Adipocyte (in vitro differentiated cells): ENCODE data around the gene MGA.

ENCODE experiments used
- DNase-seq: peaks from one replicate; pipeline ENCODE4 v3.0.0-alpha.2; 2015; ENCODE audit warnings: low read depth
- H3K27me3 ChIP-seq: replicated peaks from 2 replicates; pipeline ENCODE4 v1.7.0; 2013; ENCODE audit warnings: mild to moderate bottlenecking, low read length, moderate library complexity; ENCODE audit not compliant: control insufficient read depth, insufficient read depth
- H3K36me3 ChIP-seq: 2 replicates; pipeline ENCODE4 v1.7.0; 2013; ENCODE audit warnings: low read length, mild to moderate bottlenecking, moderate library complexity; ENCODE audit not compliant: control insufficient read depth, insufficient read depth, severe bottlenecking
- H3K4me1 ChIP-seq: 2 replicates; pipeline ENCODE4 v1.7.0; 2013; ENCODE audit warnings: mild to moderate bottlenecking, low read length, moderate library complexity; ENCODE audit not compliant: control insufficient read depth, insufficient read depth
- H3K4me3 ChIP-seq: 2 replicates; pipeline ENCODE4 v1.7.0; 2013; ENCODE audit warnings: mild to moderate bottlenecking, low read length, moderate library complexity
- H3K9ac ChIP-seq: 2 replicates; pipeline ENCODE4 v1.7.0; 2013; ENCODE audit warnings: mild to moderate bottlenecking, low read length, moderate library complexity
- H3K9me3 ChIP-seq: 2 replicates; pipeline ENCODE4 v1.7.0; 2013; ENCODE audit warnings: mild to moderate bottlenecking, low read length, moderate library complexity; ENCODE audit not compliant: control insufficient read depth

Gene MGA

DNA sequence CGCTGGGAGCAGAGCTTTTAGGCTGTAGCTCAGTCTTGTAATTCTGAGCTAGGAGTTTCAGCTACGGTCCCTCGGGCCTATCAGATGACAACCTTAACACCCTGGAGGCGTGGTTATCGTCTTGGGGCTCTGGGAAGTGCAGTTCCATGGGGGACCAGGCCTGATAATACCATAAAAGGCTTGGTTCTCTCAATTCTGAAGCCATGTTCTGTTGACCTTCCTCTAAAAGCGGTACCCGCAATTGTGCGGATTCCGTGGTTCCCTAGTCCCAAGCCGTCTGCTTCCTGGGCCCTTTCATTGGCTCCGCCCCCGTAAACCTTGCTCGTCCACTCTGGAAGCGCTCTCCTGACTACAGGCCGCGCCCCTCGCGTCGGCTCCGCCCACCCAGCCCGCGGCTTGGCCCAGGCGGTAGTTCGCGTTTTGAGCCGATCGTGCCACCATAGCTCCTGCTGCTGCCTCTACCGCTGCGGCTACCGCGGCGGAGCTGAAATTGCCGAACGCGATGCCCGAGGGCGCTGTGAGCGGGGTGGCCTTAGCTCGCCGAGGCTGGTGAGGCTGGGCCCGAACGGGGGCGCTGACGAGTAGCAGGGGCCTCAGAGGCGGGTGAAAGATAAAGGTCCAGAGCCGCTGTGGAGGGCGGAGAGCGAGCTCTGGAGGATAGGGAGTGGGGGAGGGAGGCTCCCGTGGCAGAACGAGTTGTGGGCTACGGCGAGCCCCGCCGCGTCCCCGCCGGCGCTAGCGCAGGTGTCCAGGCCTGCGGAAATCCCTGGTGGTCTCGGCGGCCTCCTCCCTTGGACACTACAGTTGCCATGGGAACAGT is 114.1 kb downstream of the MGA start, which contains the start of gene MAPKBP1:
Gene MAPKBP1, plus strand, starts transcription at position 423 of the 820 bp plus-strand sequence. CDS start 792 bp downstream, outside the sequence.
- H3K27me3 ChIP-seq: no peaks in the 10 kb centered on the region

GRCh38 chr15:41774882-41775417 is 114.7 kb downstream of the MGA start:
- H3K9ac ChIP-seq: peak overlapping the region; percentile 93
- no peaks in the 10 kb centered on the region for H3K27me3 ChIP-seq
- peaks cover 58% of the 10 kb centered on the region for H3K4me1 ChIP-seq
- no peaks in the 10 kb centered on the region for H3K9me3 ChIP-seq
- H3K4me3 ChIP-seq: peak overlapping the region; percentile 95
- no peaks in the 10 kb centered on the region for H3K36me3 ChIP-seq
- DNase-seq: no peak

More for the DNA sequence above, 114.1 kb downstream of the MGA start, which contains the start of gene MAPKBP1:
- H3K4me3 ChIP-seq: peak within 1 kb of the TSS; percentile 95
- peaks cover 51% of the 10 kb centered on the region for H3K4me1 ChIP-seq
- no peaks in the 10 kb centered on the region for H3K36me3 ChIP-seq
- H3K9ac ChIP-seq: peak within 1 kb of the TSS; percentile 93
- DNase-seq: peak; percentile 99
- H3K9me3 ChIP-seq: no peaks in the 10 kb centered on the region

DNA sequence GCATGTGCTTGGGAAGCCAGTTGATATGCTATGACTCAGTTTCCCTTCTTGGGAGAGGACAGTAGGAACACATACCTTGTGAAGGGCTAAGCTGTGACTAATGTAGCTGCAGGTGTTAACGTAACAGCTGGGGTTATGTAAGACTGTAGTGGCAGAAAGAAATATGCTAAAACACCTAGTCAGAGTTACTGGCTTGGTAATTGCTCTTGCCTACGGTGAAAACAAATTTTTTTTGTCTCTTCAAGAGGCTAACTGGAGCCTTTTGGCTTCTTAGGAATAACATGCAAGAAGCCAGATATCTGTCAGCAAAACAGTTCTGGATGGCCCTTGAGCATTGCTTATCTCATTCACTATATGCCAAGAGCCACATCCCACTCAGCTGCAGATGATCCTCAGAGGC is 115.4 kb downstream of the MGA start:
- no peaks in the 10 kb centered on the region for H3K36me3 ChIP-seq
- H3K9ac ChIP-seq: peak overlapping the region; percentile 93
- H3K4me3 ChIP-seq: peak overlapping the region; percentile 95
- H3K27me3 ChIP-seq: no peaks in the 10 kb centered on the region
- peaks cover 65% of the 10 kb centered on the region for H3K4me1 ChIP-seq
- DNase-seq: no peak
- H3K9me3 ChIP-seq: no peaks in the 10 kb centered on the region

- peaks cover 67% of the 10 kb centered on the region for H3K4me1 ChIP-seq
- H3K9me3 ChIP-seq: no peaks in the 10 kb centered on the region
- H3K4me3 ChIP-seq: no peak overlapping the region
- H3K27me3 ChIP-seq: no peaks in the 10 kb centered on the region
- DNase-seq: no peak
- H3K36me3 ChIP-seq: no peaks in the 10 kb centered on the region
- H3K9ac ChIP-seq: no peak overlapping the region
These were observed 117.3 kb downstream of the MGA start for GRCh38 chr15:41777421-41777973.

GRCh38 chr15:41778521-41778920 is 118.3 kb downstream of the MGA start:
- Histone ChIP-seq H3K4me1 (peaks cover 63% of the 10 kb centered on the region), H3K9me3 (no peaks in the 10 kb centered on the region), H3K27me3 (no peaks in the 10 kb centered on the region), H3K4me3 (no peak overlapping the region), H3K9ac (no peak overlapping the region), H3K36me3 (no peaks in the 10 kb centered on the region)
- DNase-seq: no peak

- Histone ChIP-seq H3K4me3 (peak overlapping the region; percentile 35), H3K9ac (no peak overlapping the region), H3K9me3 (no peaks in the 10 kb centered on the region), H3K4me1 (peaks cover 60% of the 10 kb centered on the region), H3K27me3 (no peaks in the 10 kb centered on the region), H3K36me3 (no peaks in the 10 kb centered on the region)
- peak; percentile 36 for DNase-seq
These were observed 119.5 kb downstream of the MGA start for GRCh38 chr15:41779662-41780157.

DNA sequence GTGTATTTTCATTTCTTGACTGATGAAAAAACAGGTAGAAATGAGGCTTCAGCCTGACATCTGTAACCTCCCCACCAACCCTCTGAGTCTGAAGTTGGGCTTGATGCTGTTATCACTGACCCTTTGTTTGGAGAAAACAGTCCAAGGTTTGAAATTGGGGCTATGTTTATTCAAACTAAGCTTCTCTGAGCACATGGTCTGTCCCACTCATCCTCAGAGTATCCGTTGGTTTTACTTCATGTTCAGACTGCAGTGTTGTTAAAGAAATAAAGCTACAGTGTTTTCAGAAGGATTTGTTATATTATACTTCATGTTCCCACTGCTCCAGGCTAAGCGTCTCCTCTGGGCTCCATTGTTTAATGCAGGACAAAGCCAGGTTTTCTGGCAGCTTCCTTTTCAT is 120.1 kb downstream of the MGA start:
- no peak overlapping the region for H3K9ac ChIP-seq
- H3K4me1 ChIP-seq: peaks cover 55% of the 10 kb centered on the region
- H3K36me3 ChIP-seq: no peaks in the 10 kb centered on the region
- H3K4me3 ChIP-seq: peak overlapping the region; percentile 35
- DNase-seq: peak; percentile 44
- no peaks in the 10 kb centered on the region for H3K9me3 ChIP-seq
- no peaks in the 10 kb centered on the region for H3K27me3 ChIP-seq

GRCh38 chr15:41780727-41781126 is 120.5 kb downstream of the MGA start:
- Histone ChIP-seq H3K9me3 (no peaks in the 10 kb centered on the region), H3K9ac (no peak overlapping the region), H3K4me3 (no peak overlapping the region), H3K27me3 (no peaks in the 10 kb centered on the region), H3K36me3 (no peaks in the 10 kb centered on the region), H3K4me1 (peaks cover 50% of the 10 kb centered on the region)
- DNase-seq: peak; percentile 22

DNA sequence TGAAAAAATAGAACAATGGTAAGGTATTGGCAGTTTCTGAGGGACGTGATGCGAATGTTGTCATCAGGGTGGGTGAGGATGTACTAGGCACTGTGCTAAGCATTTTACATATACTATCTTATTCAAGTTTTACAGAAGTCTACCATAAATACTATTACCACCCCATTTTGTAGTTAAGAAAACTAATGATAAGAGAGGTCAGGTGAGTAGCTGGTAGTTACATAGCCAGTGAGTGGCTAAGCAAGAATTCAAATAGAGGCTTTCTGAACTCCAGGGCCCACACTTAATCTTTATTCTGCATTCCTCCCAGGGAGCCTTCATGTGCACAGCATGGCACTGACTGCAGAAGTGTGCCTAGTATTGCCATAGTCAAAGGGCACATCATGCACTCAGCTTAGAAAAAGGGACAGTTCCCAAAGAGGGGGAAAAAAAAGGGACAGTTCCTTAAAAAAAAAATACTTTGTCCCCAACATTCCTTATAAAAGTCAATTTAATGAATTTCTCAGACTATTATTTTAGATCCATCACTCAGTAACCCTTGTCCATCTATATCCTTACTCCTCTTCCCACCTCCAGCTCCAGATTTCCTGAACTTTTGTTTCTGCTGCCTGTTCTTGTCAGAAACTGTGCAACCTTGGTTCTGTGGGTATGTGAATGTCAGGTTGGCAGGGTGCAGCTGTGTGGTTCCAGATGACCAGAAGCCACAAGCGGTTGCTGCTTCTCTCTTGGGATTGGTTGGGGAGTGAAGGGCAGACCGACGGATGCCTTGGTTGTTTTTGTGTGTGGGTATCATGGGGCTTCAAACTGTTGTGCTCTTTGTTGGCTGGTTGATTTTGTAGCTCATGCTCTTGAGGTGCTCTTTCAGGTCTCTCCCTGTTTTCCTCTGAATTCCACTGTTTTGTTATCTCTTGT is 122.4 kb downstream of the MGA start:
- Histone ChIP-seq H3K4me3 (no peak overlapping the region), H3K36me3 (no peaks in the 10 kb centered on the region), H3K4me1 (peaks cover 32% of the 10 kb centered on the region), H3K9me3 (no peaks in the 10 kb centered on the region), H3K27me3 (no peaks in the 10 kb centered on the region), H3K9ac (no peak overlapping the region)
- DNase-seq: no peak

DNA sequence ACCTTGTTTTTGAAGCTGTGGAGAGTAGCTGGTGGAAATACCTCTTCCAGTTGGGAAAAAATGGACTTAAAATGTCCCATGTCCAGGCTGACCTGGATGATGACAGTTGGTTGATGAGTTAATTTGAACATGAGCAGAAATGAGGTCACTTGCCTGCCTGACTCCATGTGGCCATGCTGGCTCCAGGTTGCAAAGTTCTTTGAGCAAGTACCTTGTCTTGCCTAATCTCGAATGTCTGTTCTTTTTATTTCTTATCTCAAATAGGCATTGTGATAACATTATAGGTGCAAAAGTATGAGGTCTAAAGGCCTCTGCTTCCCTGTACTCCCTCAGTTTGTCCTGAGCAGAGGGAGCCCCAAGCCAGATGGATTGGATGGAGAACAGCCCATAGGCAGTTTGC is 123.1 kb downstream of the MGA start:
- DNase-seq: no peak
- Histone ChIP-seq H3K4me3 (no peak overlapping the region), H3K36me3 (no peaks in the 10 kb centered on the region), H3K9ac (no peak overlapping the region), H3K27me3 (no peaks in the 10 kb centered on the region), H3K9me3 (no peaks in the 10 kb centered on the region), H3K4me1 (peaks cover 25% of the 10 kb centered on the region)
